OCI-LY7 (cell line): ENCODE measurements around the gene CCNF. TPM values are rescaled to one million over a fixed set of nuclear protein-coding genes. Genes with fewer than 3 reads are reported as not detected.

Experiments used
- BruUV-seq: library from RNA; stranded (reverse); fragments of 400-500 nt; replicated peaks from 2 replicates; lab custom pipeline; 2021; lab: Mats Ljungman, UMichigan
- CTCF ChIA-PET: fragments of 300-600 bp; sonication (Branson Sonifier 250); formaldehyde crosslinking; loops from one replicate; lab custom pipeline; 2022; ENCODE audit warnings: antibody characterized with exemption; ENCODE audit not compliant: unreplicated experiment; lab: Charles Lee
- POLR2A ChIA-PET: fragments of 300-600 bp; sonication (Branson Sonifier 250); formaldehyde crosslinking; loops from one replicate; lab custom pipeline; 2022; ENCODE audit warnings: antibody characterized with exemption; lab: Charles Lee
- DNase-seq: peaks from one replicate; pipeline ENCODE4 v3.0.0-alpha.2; 2015; ENCODE audit warnings: low spot score
- H2AFZ ChIP-seq: fragments of 200-600 bp; sonication (generic), shearing (Covaris generic); 2 replicates; pipeline ENCODE4 v1.6.1; 2014; ENCODE audit warnings: mild to moderate bottlenecking, antibody characterized with exemption, low read length, moderate library complexity
- H3K27ac ChIP-seq: fragments of 200-600 bp; sonication (generic); 2 replicates; pipeline ENCODE4 v1.5.1; 2014; ENCODE audit warnings: mixed run types, low read depth, mild to moderate bottlenecking, moderate library complexity, low read length, inconsistent platforms; ENCODE audit not compliant: poor library complexity, severe bottlenecking
- H3K36me3 ChIP-seq: fragments of 200-600 bp; sonication (generic); 2 replicates; pipeline ENCODE4 v1.6.1; 2014; ENCODE audit warnings: mild to moderate bottlenecking, antibody characterized with exemption, low read length, moderate library complexity, mixed read lengths; ENCODE audit not compliant: insufficient read depth
- H3K4me1 ChIP-seq: fragments of 200-600 bp; sonication (generic); 2 replicates; pipeline ENCODE4 v1.5.1; 2014; ENCODE audit warnings: mild to moderate bottlenecking, low read length; ENCODE audit not compliant: insufficient read depth, poor library complexity, severe bottlenecking
- H3K4me2 ChIP-seq: fragments of 200-600 bp; sonication (generic); 2 replicates; pipeline ENCODE4 v1.6.1; 2014; ENCODE audit warnings: mild to moderate bottlenecking, low read length
- H3K4me3 ChIP-seq: fragments of 200-600 bp; sonication (generic); 2 replicates; pipeline ENCODE4 v1.5.1; 2014; ENCODE audit warnings: mild to moderate bottlenecking, low read depth, low read length; ENCODE audit not compliant: poor library complexity, severe bottlenecking
- H3K79me2 ChIP-seq: fragments of 200-600 bp; sonication (generic); 2 replicates; pipeline ENCODE4 v1.6.1; 2016; ENCODE audit warnings: low read depth, mild to moderate bottlenecking, low read length, moderate library complexity, mixed read lengths; ENCODE audit not compliant: insufficient read depth
- H3K9me2 ChIP-seq: fragments of 200-600 bp; sonication (generic); 2 replicates; pipeline ENCODE4 v1.6.1; 2016; ENCODE audit warnings: mild to moderate bottlenecking, low read length, mixed read lengths; ENCODE audit not compliant: insufficient read depth
- H3K9me3 ChIP-seq: fragments of 200-600 bp; sonication (generic); 2 replicates; pipeline ENCODE4 v1.6.1; 2014; ENCODE audit warnings: mild to moderate bottlenecking, mixed run types, low read length, mixed read lengths
- H4K20me1 ChIP-seq: fragments of 200-600 bp; sonication (generic); 2 replicates; pipeline ENCODE4 v1.6.1; 2014; ENCODE audit warnings: mild to moderate bottlenecking, antibody characterized with exemption, low read length, moderate library complexity, mixed read lengths; ENCODE audit not compliant: insufficient read depth
- EZH2phosphoT487 ChIP-seq: fragments of 200-600 bp; sonication (generic); IDR thresholded peaks from 2 replicates; pipeline ENCODE4 v1.6.1; 2018; ENCODE audit warnings: low read depth, borderline replicate concordance, mild to moderate bottlenecking, mixed run types, antibody characterized with exemption, low read length, moderate library complexity, mixed read lengths
- intact Hi-C: fragments of 100-400 bp; cut with micrococcal nuclease; formaldehyde crosslinking; loops from one replicate; pipeline ENCODE4 v1.10.0; 2022; ENCODE audit not compliant: unreplicated experiment
- total RNA-seq, 2 experiments: library from RNA; depleted of rRNA in 1 of 2; stranded (reverse); fragments of >200 nt in 1 of 2; shearing (Covaris generic) in 1 of 2; gene quantifications; 2 replicates each; pipeline ENCODE4 v1.2.3, GENCODE V29; 2014 to 2022
- TF ChIP-seq, protein P1 (sequence below): fragments of 200-600 bp; sonication (generic); conservative IDR thresholded peaks from 2 replicates; pipeline ENCODE4 v1.5.1; 2014; ENCODE audit warnings: mild to moderate bottlenecking, antibody characterized with exemption, low read length, moderate library complexity, mixed read lengths

The CCNF gene
- total RNA-seq, 2 experiments from 2014 or later, result 82.1 to 83.3 TPM

DNA sequence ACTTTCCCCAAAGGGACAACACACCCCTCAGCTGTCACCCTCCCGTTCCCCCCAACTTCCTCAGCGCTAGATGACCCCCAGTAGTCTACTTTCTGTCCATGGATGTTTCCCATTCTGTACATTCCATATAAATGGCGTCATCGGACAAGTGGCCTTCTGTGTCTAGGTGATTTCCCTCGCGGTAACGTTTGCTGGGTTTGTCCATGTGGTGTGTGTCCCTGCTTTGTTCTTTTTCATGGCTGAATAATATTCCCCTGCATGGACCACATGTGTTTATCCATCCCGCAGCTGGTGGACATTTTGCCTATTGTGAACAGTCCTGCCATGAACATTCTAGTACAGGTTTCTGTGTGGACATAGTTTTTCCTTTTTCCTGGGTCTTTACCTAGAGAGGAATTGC is 23.4 kb downstream of the CCNF start:
- TF ChIP-seq, protein P1, sequence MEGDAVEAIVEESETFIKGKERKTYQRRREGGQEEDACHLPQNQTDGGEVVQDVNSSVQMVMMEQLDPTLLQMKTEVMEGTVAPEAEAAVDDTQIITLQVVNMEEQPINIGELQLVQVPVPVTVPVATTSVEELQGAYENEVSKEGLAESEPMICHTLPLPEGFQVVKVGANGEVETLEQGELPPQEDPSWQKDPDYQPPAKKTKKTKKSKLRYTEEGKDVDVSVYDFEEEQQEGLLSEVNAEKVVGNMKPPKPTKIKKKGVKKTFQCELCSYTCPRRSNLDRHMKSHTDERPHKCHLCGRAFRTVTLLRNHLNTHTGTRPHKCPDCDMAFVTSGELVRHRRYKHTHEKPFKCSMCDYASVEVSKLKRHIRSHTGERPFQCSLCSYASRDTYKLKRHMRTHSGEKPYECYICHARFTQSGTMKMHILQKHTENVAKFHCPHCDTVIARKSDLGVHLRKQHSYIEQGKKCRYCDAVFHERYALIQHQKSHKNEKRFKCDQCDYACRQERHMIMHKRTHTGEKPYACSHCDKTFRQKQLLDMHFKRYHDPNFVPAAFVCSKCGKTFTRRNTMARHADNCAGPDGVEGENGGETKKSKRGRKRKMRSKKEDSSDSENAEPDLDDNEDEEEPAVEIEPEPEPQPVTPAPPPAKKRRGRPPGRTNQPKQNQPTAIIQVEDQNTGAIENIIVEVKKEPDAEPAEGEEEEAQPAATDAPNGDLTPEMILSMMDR, result no peak
- no peak for TF ChIP-seq EZH2phosphoT487
- DNase-seq, result no peak
- peaks cover 3% of the 10 kb centered on the region for H3K4me1 ChIP-seq
- H2AFZ ChIP-seq, result no peak overlapping the region
- H3K4me3 ChIP-seq, result no peak overlapping the region
- peaks cover 94% of the 10 kb centered on the region for H3K36me3 ChIP-seq
- no peaks in the 10 kb centered on the region for H3K9me3 ChIP-seq
- H3K4me2 ChIP-seq, result no peak overlapping the region
- CTCF ChIA-PET, result no interaction called here
- no peak overlapping the region for H3K27ac ChIP-seq
- intact Hi-C loops, result no loop called here
- POLR2A ChIA-PET, result no interaction called here
- no peaks in the 10 kb centered on the region for H3K9me2 ChIP-seq
- H4K20me1 ChIP-seq, result no peaks in the 10 kb centered on the region; the same call in 1 of the 2 replicates
- H3K79me2 ChIP-seq, result no peaks in the 10 kb centered on the region
- BruUV-seq, result no TSS peak

DNA sequence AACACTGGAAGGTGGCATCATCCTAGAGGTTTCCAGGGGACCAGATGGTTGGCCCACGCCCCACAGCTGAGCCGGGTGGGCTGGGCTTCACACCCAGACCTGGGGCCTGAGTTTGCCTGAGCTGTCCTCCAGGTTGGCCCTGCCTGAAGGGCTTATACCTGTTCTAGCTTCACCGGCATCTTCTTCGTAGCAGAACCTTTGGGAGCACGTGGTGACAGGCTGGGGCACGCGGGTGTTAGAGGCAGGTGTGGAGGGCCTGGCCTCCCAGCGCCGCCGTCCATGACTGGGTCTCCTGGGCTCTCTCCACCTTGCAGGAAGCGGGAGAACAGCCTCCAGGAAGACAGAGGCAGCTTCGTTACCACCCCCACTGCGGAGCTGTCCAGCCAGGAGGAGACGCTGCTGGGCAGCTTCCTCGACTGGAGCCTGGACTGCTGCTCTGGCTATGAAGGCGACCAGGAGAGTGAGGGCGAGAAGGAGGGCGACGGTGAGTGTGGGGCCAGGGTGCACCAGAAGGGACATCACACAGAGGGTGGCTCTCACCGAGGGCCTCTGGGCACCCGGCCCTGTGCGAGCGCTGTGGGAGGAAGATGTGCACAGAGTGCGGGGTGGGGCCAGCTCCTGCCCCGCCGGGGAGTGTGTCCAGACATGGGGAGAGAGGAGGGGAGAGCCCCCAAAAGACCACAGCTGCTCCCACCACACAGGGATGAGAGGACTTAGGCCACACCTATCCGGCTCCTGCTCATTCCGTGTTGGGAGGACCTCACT is 26.0 kb downstream of the CCNF start:
- no peak for DNase-seq
- intact Hi-C loops, result no loop called here
- Histone ChIP-seq H3K27ac (no peak overlapping the region), H3K4me3 (no peak overlapping the region), H4K20me1 (no peaks in the 10 kb centered on the region), H3K4me2 (no peak overlapping the region), H3K79me2 (peaks cover 1% of the 10 kb centered on the region; the same call in 1 of the 2 replicates), H3K9me2 (no peaks in the 10 kb centered on the region), H3K4me1 (peaks cover 20% of the 10 kb centered on the region), H3K36me3 (peaks cover 85% of the 10 kb centered on the region), H2AFZ (no peak overlapping the region), H3K9me3 (no peaks in the 10 kb centered on the region)
- no TSS peak for BruUV-seq
- CTCF ChIA-PET, result no interaction called here
- POLR2A ChIA-PET, result no interaction called here
- no peak for TF ChIP-seq EZH2phosphoT487
- TF ChIP-seq, protein P1, result no peak

DNA sequence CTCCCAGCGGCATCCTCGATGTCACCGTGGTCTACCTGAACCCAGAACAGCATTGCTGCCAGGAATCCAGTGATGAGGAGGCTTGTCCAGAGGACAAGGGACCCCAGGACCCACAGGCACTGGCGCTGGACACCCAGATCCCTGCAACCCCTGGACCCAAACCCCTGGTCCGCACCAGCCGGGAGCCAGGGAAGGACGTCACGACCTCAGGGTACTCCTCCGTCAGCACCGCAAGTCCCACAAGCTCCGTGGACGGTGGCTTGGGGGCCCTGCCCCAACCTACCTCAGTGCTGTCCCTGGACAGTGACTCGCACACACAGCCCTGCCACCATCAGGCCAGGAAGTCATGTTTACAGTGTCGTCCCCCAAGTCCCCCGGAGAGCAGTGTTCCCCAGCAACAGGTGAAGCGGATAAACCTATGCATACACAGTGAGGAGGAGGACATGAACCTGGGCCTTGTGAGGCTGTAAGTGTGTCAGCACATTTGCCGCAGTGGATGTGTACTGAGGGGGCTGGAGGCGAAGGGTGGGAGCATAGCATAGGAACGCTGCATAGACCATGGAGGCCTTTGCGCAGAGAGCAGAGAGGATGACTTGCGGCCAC is 27.4 kb downstream of the CCNF start:
- TF ChIP-seq, protein P1, result no peak
- no peak for TF ChIP-seq EZH2phosphoT487
- ChIA-PET POLR2A (no interaction called here), CTCF (interaction anchor here (1.1 kb wide), 1 partner anchor 17 kb away, joined by 3 read pairs; no protein-coding TSS in a partner anchor)
- Histone ChIP-seq H3K4me2 (no peak overlapping the region), H3K27ac (no peak overlapping the region), H3K9me2 (no peaks in the 10 kb centered on the region), H3K4me1 (peaks cover 31% of the 10 kb centered on the region), H3K36me3 (peaks cover 82% of the 10 kb centered on the region), H3K79me2 (peaks cover 15% of the 10 kb centered on the region; the same call in 1 of the 2 replicates), H4K20me1 (no peaks in the 10 kb centered on the region), H3K4me3 (no peak overlapping the region), H2AFZ (no peak overlapping the region), H3K9me3 (no peaks in the 10 kb centered on the region)
- intact Hi-C loops, result no loop called here
- no TSS peak for BruUV-seq
- no peak for DNase-seq
